ENCODE results near the gene FREM1. TPM values are rescaled to one million over a fixed set of nuclear protein-coding genes. Genes with fewer than 3 reads are reported as not detected.

FREM1 gene
- total RNA-seq, 2 donors from 2014 or later, result 0.43 to 2.3 TPM

DNA sequence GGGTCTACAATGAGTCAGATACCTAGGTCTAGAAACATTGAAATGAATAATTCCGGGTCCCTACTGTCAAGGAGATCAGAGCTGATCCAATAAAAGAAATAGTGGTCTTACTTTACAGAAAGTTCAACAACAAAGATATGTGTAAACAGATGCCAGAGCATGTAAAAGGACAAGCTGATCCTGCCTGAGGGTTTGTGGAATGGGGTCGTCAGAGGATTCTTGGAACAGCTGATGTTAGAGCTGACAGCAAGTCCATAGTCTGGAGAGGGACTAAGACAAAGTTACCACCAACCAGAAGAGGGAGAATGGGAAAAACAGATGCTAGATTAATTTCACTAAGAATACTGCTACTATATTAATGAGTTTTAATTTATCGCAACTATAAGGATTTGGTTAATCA lies 71.5 kb downstream of the FREM1 start:
- intact Hi-C loops (cut with DNase I, micrococcal nuclease), result no loop called here
- ATAC-seq (no peak), DNase-seq (no peak)

DNA sequence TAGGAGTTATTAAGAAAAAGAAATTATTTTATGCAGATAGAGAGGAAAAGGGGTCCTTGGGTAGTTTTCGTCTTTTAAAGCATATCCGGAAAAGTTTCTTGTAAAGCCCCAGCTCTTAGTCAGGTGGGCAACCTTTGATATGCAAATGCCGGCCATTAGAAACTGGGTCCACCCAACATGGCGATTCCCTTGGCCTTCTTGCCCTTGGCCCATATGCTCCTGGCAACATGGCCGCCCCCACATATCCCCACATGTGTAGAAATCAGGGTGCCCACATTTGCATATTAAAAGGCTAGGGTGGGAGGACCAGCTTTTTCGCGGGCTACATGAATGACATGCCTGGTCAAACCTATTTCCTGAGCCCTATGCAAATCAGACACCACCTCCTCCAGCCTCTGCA lies 73.3 kb downstream of the FREM1 start:
- DNase-seq (no peak), ATAC-seq (no peak)
- intact Hi-C loops (cut with DNase I, micrococcal nuclease), result no loop called here

DNA sequence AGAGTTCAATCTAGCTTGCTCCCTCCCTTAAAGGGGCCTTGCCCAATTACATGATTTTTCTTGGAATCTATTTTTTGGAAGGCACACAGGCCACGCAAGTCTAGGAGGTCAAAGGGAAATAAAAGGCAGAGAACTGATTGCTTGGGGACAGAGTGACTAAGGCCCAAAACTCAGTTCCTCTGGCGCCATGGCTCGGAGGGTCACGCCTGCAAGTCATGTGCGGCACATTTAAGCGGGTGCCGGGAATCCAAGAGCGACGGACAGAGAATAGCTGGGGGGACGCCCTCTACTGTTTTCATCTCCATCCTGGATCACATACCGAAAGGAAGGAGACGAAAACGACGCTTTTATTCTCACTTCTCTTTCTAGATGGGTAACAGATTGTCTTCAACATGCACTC lies 78.6 kb downstream of the FREM1 start:
- intact Hi-C loops (cut with DNase I, micrococcal nuclease), result no loop called here
- DNase-seq (no peak), ATAC-seq (no peak)

DNA sequence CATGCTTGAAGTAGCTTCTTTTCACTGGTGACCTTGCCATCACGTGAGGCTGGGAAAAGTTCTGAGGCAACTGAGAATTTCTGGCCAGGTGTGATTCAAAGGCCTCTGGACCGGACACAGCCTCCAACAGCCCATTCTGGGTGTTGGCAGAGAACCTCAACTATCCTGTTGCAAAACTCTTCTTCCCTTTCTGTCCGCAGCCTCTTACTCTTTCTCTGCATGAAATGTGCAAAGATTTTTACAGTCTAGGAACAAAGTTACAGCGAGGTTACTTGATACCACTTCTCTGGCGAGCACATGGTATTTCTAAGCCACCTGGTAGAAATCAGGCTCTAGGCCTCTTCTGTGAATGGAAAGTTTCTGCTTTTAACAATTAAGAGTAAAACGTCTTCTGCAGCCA lies 79.2 kb downstream of the FREM1 start:
- ATAC-seq, result no peak
- intact Hi-C loops (cut with DNase I, micrococcal nuclease), result no loop called here
- DNase-seq, result no peak

DNA sequence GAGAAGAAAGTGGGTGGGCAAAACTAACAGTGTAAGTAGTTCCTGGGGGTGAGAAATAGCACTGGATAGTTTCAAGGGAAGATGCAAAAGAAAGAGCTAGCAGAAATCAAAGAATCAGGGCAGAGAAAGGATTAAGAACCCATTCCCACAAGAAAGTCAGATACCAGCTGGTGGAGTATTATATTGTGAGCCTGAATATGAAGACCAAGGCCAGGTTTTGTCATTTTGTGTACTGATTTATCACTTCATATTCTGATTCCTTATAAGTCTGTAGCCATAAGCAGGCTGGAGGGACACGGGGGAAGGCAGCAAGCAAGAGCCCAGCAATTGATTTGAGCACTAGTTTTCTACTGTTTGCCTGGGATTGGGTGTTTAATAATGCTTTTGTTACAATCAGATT lies 80.2 kb downstream of the FREM1 start:
- no peak for DNase-seq

DNA sequence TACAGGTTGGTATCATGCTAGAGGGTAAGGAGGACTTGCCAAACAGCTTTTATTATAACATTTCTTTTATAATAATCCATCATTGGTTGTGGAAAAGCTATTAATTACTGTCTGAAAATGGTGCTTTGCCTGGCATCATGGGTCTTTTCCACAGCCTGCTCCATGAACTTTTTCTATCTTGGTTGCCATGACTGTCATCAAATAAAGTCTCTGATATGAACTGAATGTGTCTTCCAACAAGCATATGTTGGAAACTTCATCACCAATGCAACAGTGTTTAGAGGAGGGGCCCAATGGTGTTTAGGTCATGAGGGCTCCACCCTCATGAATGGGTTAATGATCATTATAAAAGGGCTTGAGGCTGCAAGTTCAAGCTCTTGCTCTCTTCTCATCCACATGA lies 81.0 kb downstream of the FREM1 start:
- ATAC-seq (no peak), DNase-seq (no peak)
- intact Hi-C loops (cut with DNase I, micrococcal nuclease), result no loop called here

More for the DNA sequence above, 80.2 kb downstream of the FREM1 start:
- ATAC-seq, result no peak
- intact Hi-C loops (cut with DNase I, micrococcal nuclease), result no loop called here

DNA sequence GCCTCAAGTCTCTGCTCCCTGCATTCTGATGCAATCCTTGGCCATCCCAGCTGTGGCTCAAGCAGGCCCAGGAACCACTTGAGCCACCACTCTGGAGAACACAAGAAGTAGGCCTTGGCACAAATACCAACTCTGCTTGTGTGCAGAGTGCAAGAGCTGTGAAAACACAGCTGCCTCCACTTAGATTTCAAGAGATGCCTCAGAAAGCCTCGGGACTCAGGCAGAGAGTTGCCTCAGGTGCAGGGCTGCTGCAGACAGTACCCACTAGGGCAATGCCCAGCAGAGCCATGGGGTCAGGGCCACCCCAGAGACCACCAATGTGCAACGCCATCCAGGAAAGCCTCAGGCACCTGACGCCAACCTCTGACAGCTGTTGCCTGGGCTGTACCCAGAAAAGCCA lies 82.4 kb downstream of the FREM1 start:
- ATAC-seq, result no peak
- no peak for DNase-seq
- intact Hi-C loops (cut with DNase I, micrococcal nuclease), result no loop called here

DNA sequence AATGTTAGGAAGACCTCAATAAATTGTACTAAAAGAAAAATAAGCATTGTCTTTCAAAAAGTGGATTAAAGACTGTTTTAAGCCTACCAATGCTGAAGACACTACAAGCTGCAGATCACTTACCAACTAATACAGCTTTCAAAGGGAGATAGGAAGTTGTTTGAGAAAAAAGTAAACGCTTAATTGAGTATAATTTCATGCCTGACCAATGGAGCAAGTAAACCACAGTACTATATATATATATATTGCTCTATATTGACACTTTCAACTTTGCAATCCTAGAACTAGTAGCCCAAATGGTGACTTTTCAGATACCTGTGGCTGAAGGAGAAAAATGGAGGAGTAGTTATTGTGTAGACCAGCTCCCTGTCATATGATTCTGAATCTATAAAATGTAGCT lies 85.7 kb downstream of the FREM1 start:
- intact Hi-C loops (cut with DNase I, micrococcal nuclease), result no loop called here
- no peak for DNase-seq
- ATAC-seq, result no peak

DNA sequence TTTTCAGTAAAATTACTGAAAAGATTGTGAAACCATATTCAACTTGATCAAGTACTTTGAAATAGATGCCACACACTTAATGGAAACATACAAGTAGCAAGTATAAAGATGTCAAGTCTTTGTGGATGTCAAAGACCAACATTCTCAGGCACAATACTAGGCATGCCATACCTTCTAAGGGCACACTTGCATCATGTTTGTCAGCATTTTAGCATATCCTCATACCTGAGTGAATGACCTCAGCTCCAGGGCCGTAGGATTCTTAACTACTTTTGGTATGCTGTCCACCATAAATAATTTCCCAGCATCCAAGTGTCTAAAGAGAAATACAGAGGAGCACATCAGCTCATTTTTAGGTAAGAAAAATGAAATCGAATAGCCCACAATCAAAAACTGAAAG lies 86.4 kb downstream of the FREM1 start:
- DNase-seq, result no peak
- no peak for ATAC-seq
- intact Hi-C loops (cut with DNase I, micrococcal nuclease), result no loop called here

DNA sequence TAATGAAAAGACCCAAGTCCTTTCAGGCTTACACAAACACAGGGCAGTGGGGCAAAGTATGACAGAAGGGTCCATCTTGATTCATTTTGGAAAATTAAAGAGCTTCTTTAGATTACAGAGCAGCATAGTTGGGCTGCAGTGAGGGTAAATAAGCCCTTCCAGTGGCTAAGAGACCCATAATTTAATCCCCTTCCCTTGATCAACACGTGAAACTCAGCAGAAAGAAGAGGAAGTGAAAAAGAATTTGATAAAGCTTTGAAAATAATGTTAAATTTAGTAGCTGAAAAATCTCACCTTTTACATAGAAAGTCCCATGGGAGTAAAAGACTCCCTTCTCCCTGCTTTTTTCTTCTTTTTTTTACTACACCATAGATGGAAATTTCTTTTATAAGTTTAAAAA lies 87.6 kb downstream of the FREM1 start:
- ATAC-seq, result no peak
- DNase-seq, result no peak

DNA sequence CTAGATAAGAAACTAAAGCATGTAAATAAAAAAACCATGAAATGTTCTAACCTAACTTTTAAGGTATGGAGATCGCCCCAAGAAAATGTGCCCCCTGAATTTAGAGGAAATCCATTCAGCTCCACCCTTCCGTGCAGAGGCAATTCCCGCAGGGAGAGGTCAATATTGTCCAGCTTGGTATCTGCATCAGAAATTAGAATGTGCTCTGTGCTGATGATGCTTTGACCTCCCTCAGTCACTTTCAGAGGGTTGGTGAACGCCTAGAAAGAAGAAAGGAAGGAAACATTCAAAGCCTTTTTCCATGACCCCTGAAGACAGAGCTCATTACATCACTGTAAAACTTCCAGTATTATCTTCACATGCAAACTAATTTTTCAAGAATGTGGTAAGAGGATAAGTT lies 91.0 kb downstream of the FREM1 start:
- intact Hi-C loops (cut with DNase I, micrococcal nuclease), result no loop called here
- ATAC-seq (no peak), DNase-seq (no peak)

More for the DNA sequence above, 87.6 kb downstream of the FREM1 start:
- intact Hi-C loops (cut with DNase I, micrococcal nuclease), result no loop called here

DNA sequence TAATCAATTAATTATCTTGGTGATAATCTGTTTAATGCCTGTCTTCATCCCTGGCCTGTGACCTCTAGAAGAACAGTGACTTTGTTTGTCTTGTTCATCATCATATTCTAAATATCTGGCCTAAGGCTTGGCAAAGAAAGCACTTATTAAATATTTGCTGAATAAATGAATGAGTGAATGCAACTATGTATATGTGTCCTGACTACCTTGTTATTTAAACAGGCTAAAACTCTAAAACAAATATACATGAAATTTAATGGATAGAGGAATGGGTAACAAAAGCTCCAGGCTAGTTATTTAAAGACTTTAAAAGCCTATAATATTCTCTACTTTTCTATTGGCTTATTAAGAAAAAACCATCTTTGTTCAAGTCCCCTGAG lies 96.0 kb downstream of the FREM1 start:
- ATAC-seq (no peak), DNase-seq (no peak)
- intact Hi-C loops (cut with DNase I, micrococcal nuclease), result no loop called here

DNA sequence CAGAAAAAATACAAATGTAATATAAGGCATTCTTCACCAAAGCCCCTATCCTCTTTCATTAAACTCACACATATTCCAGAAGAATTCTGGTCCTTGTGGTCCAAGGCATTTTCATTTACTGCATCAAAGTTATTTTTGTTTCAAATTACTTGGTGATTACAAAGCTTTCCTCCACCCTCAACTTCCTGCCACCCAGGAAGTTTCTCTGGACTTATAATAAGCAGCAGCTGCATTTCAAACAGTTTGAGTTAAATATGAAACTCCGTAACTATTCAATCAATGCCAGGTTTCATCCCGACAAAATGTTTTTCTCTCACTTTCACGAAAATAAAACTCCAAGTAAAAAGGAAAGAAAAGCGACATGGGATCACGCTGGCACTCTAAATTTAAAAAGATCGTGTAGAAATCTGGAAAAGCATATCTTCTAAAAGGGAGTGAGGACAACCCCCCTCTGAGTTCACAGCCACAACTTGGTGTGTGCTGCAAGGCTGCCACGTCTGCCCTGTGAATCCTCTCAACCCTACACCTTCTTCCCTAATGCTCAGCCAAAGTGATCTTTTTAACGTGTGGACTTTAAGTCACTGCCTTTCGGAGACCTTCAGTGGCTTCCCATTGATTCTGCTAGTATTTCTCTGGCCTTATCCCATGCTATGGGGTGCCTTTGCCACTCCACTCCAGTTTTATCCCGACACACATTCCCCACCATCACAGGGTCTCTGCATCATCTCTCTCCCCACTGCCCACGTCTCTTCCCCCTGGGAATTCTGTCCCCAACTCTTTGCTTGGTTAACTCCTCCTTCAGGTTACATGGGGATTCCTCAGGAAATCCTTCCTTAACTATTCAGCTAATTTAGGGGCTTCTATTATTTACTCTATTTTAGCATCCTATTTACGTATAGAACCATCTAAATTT lies 96.6 kb downstream of the FREM1 start:
- ATAC-seq (no peak), DNase-seq (no peak)
- intact Hi-C loops (cut with DNase I, micrococcal nuclease), result no loop called here

DNA sequence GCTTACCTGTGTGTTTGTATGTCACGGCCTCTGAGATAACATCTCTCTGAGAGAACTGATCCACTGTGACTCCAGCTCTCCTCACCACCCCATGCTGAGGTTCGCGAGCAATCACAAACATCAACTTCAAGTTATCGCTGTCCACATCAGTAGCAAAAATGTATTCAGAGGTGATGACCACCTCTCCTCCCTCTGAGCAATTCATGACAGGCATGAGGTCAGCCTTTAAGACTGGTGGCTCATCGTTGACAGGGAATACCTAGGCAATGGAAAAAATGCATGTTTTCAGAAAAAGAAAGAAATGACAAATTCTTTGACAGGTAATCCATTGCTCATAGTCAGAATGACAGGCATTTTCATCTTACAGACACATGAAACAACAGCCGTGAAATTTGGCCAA lies 97.4 kb downstream of the FREM1 start:
- no peak for ATAC-seq
- intact Hi-C loops (cut with DNase I, micrococcal nuclease), result no loop called here
- DNase-seq, result no peak

DNA sequence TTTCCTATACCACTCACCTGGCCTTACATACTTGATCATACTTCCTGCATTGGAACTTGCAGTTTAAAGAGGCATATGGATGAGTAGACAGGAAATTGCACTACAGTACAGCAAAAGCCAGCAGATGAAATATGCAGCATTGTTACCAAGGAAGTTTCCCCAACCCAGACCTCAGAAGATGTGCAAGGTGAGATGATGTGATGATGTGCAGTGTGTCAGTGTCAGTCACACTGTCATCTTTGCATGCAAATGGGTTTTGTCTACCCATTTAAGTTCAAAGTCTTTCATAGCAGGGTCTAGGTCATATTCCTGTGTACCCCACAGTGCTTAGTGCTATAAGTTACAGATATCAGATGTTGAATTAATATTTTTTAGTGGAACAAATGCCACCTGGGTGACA lies 98.4 kb downstream of the FREM1 start:
- DNase-seq (no peak), ATAC-seq (no peak)
- intact Hi-C loops (cut with DNase I, micrococcal nuclease), result no loop called here

DNA sequence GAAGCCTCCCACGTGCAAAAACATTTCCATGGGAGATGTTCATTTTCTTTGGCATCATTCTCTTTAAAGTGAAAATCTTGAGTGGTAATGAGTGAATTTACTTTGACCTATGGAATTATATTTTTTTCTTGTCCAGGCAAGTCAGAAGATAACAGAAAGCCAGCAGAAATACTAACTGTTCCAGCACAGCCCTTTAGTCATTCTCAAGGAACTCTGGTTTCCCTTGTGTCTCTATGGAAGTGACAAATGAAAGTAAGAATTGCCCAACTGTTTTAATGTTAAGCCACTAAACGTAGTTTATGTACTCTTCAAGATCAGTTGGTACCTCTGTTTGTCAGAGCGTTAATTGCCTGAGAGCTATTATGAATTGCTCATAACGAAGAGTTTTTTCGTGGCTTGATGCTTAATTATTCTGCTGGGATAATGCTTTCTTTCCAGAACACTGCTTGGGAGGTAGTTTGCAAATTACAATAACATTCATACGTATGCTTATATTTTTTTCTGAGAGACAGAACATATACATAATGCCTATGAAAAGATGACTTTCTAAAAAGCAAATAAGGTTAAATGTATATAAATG lies 103.2 kb downstream of the FREM1 start:
- intact Hi-C loops (cut with DNase I, micrococcal nuclease), result no loop called here
- ATAC-seq (no peak), DNase-seq (no peak)

DNA sequence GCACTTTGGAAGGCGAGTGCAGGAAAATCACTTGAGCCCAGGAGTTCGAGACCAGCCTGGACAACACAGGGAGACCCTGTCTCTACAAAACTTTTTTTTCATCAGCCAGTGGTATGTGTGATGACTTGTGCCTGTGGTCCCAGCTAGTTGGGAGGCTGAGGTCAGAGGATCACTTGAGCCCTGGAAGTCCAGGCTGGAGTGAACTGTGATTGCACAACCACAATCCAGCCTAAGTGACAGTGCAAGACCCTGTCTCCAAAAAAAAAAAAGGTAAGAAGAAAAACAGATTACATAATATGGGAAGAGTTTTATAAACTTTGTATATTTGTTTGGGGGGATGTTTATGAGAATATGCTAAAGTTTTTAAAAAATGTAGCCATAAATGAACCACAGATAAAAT lies 111.2 kb downstream of the FREM1 start:
- ATAC-seq (no peak), DNase-seq (no peak)
- intact Hi-C loops (cut with DNase I, micrococcal nuclease), result no loop called here

DNA sequence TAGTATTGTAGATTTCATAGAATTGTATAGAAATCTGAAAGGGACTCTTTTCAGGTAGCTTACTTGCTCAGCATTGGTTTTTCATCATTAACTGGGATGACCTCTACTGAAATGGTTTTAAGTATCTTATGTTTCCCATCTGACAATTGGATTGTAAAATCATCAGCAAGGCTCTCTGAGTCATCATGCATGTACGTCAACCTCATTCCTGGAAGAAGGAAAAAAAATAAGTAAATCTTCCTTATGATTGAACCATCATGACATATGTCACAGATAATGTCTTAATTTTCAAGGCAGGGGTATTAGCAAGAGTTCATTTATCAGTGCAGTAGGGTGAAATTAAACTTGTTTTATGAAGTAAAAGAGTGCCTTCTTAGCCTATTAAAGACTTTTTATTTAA lies 112.8 kb downstream of the FREM1 start:
- intact Hi-C loops (cut with DNase I, micrococcal nuclease), result no loop called here
- ATAC-seq (no peak), DNase-seq (no peak)

DNA sequence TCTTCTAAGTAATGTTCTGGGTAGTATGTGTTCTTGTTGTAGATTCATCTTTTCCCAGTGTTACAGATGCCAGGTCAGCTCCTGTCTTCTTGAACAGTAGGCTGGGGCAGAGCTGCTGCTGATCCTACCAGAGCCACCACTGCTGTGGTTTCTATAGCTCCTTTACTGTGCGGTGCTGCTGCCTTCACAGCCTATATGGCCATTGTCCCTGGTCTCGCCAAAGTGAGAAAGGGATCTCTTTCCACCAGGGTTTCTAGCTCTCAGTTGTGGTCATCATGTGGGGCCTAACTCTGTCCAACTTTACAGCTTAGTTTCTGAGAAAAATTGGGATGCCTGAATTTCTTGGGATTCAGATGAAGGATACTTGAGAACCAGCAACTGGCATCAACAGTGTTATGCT lies 116.8 kb downstream of the FREM1 start:
- no peak for DNase-seq
- ATAC-seq, result no peak
- intact Hi-C loops (cut with DNase I, micrococcal nuclease), result no loop called here

DNA sequence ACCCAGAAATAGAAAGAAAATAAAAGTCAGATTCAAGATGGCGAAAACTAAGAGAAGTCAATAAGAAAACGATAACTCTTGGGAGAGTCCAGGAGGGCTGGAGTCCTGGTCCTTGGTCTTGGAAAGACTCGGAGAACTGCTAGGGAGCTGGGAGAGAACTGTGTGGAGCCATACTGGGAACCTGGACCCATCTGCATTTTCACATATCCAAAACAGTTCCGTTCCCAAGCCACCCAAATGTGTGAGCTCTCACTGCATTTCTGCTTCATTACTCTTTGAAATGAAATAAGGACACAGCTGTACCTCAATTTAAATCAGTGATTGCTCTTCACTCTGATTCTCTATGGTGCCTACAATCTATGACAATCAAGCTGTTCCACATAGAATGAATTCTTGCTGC lies 119.6 kb downstream of the FREM1 start:
- intact Hi-C loops (cut with DNase I, micrococcal nuclease), result no loop called here
- ATAC-seq (no peak), DNase-seq (no peak)

DNA sequence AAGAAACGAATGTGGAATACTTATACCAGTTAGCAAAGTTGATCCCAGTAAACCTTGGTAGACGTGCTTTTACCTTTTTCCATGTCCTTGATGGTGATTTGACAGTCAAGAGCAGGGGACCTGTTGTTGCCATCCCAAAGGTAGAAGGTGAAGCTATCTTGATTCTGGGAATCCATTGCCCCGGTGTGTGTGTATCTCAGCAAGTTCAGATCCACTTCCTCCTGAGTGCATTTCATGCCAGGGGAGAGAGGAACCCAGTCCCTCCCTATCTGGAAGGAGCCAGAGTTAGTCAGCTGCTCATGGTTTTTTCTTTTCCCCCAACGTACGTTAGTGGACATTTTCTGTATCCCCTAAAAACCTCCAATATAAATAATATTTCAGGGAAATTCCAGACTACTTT lies 121.4 kb downstream of the FREM1 start:
- intact Hi-C loops (cut with DNase I, micrococcal nuclease), result no loop called here
- DNase-seq (no peak), ATAC-seq (no peak)

All from left colon (tissue), 2 donors.